GM12801 (cell line): ENCODE data around the gene CHTF8.

Source experiments
- CTCF ChIP-seq: IDR thresholded peaks from one replicate; pipeline ENCODE4 v1.5.1; 2011; ENCODE audit warnings: control low read depth; ENCODE audit not compliant: insufficient read length; ENCODE audit errors: extremely low read depth

Gene CHTF8

GRCh38 chr16:69118994-69119393 lies 13.4 kb downstream of the CHTF8 start:
- TF ChIP-seq CTCF = no peak

GRCh38 chr16:69118468-69118867 lies 13.9 kb downstream of the CHTF8 start:
- TF ChIP-seq CTCF = no peak

- TF ChIP-seq CTCF = no peak
Measured at GRCh38 chr16:69116906-69117305, 15.5 kb downstream of the CHTF8 start.

- TF ChIP-seq CTCF = no peak
Measured at GRCh38 chr16:69116256-69116875, 16.0 kb downstream of the CHTF8 start.

- no peak for TF ChIP-seq CTCF
Measured at GRCh38 chr16:69115837-69116236, 16.6 kb downstream of the CHTF8 start.

- no peak for TF ChIP-seq CTCF
Measured at GRCh38 chr16:69115361-69115760, 17.0 kb downstream of the CHTF8 start.

- TF ChIP-seq CTCF = no peak
Measured at GRCh38 chr16:69114976-69115355, 17.4 kb downstream of the CHTF8 start.

- no peak for TF ChIP-seq CTCF
Measured at GRCh38 chr16:69114346-69114975, 17.9 kb downstream of the CHTF8 start.
